Ishikawa (cell line): ENCODE measurements around the gene IER5.

ENCODE experiments used
- CEBPB ChIP-seq: IDR thresholded peaks from 2 replicates; pipeline ENCODE4 v1.6.1; 2012
- EP300 ChIP-seq: IDR thresholded peaks from 2 replicates; pipeline ENCODE4 v1.6.1; 2012; ENCODE audit warnings: borderline replicate concordance
- FOXM1 ChIP-seq: IDR thresholded peaks from 2 replicates; pipeline ENCODE4 v1.6.1; 2012; ENCODE audit warnings: low read depth, borderline replicate concordance
- NFIC ChIP-seq: IDR thresholded peaks from 2 replicates; pipeline ENCODE4 v1.6.1; 2012
- RAD21 ChIP-seq: IDR thresholded peaks from 2 replicates; pipeline ENCODE4 v1.6.1; 2012; ENCODE audit warnings: low read depth
- REST ChIP-seq: IDR thresholded peaks from 2 replicates; pipeline ENCODE4 v1.6.1; 2012; ENCODE audit warnings: low read depth, mild to moderate bottlenecking
- TCF12 ChIP-seq: IDR thresholded peaks from 2 replicates; pipeline ENCODE4 v1.6.1; 2012; ENCODE audit warnings: low read depth
- ZBTB7A ChIP-seq: IDR thresholded peaks from 2 replicates; pipeline ENCODE4 v1.6.1; 2012; ENCODE audit warnings: low read depth
- TF ChIP-seq, protein P1 (sequence below): IDR thresholded peaks from 2 replicates; pipeline ENCODE4 v1.6.1; 2012
- TF ChIP-seq, protein P2 (sequence below): IDR thresholded peaks from 2 replicates; pipeline ENCODE4 v1.6.1; 2012

- no peak for TF ChIP-seq EP300
- no peak for TF ChIP-seq REST
- TF ChIP-seq NFIC, result no peak
- no peak for TF ChIP-seq FOXM1
- TF ChIP-seq CEBPB, result no peak
- TF ChIP-seq TCF12, result no peak
- TF ChIP-seq RAD21, result no peak
- TF ChIP-seq, protein P1, sequence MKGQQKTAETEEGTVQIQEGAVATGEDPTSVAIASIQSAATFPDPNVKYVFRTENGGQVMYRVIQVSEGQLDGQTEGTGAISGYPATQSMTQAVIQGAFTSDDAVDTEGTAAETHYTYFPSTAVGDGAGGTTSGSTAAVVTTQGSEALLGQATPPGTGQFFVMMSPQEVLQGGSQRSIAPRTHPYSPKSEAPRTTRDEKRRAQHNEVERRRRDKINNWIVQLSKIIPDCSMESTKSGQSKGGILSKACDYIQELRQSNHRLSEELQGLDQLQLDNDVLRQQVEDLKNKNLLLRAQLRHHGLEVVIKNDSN, result no peak
- TF ChIP-seq, protein P2, sequence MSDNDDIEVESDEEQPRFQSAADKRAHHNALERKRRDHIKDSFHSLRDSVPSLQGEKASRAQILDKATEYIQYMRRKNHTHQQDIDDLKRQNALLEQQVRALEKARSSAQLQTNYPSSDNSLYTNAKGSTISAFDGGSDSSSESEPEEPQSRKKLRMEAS, result peak; percentile 77
- TF ChIP-seq ZBTB7A, result no peak
These were observed 45.0 kb downstream of the IER5 start for GRCh38 chr1:181133441-181133951.
